IMR-90 (cell line): Measurements from ENCODE around the gene SPHK2. TPM values are rescaled to one million over a fixed set of nuclear protein-coding genes. Genes with fewer than 3 reads are reported as not detected.

ENCODE experiments used
- ATAC-seq: fragments of 200-7000 bp; cut with Tn5 transposase; 2 replicates; pipeline ENCODE4 v1.9.1; 2020; ENCODE audit warnings: low read depth, mild to moderate bottlenecking, moderate library complexity
- BruUV-seq: library from RNA; stranded (reverse); fragments of 400-500 nt; replicated peaks from 2 replicates; lab custom pipeline; 2021; lab: Mats Ljungman, UMichigan
- CTCF ChIA-PET: fragments of 300-600 bp; formaldehyde crosslinking; extraction: SDS; loops from one replicate; lab custom pipeline; 2021; ENCODE audit warnings: antibody characterized with exemption; lab: Yijun Ruan, JAX
- POLR2A ChIA-PET: fragments of 300-600 bp; sonication (Branson Sonifier 250); formaldehyde crosslinking; loops from one replicate; lab custom pipeline; 2022; ENCODE audit warnings: antibody characterized with exemption; ENCODE audit not compliant: unreplicated experiment; lab: Charles Lee
- DNase-seq: peaks from one replicate; pipeline ENCODE4 v3.0.0; 2013
- H2AFZ ChIP-seq: replicated peaks from 2 replicates; pipeline ENCODE3; 2013; ENCODE audit warnings: low read length, mild to moderate bottlenecking; ENCODE audit not compliant: poor library complexity
- H2AK5ac ChIP-seq: 2 replicates; pipeline ENCODE4 v1.6.1; 2013; ENCODE audit warnings: low read depth, low read length, inconsistent platforms
- H2AK9ac ChIP-seq: replicated peaks from 2 replicates; pipeline ENCODE3; 2013; ENCODE audit warnings: mild to moderate bottlenecking, low read depth, low read length, moderate library complexity; ENCODE audit not compliant: poor library complexity
- H2BK120ac ChIP-seq: 2 replicates; pipeline ENCODE4 v1.6.1; 2013; ENCODE audit warnings: low read depth, low read length, inconsistent platforms
- H2BK15ac ChIP-seq: 3 replicates; pipeline ENCODE4 v1.6.1; 2013; ENCODE audit warnings: low read depth, low read length, inconsistent platforms
- H2BK20ac ChIP-seq: 2 replicates; pipeline ENCODE4 v1.6.1; 2013; ENCODE audit warnings: low read depth, mild to moderate bottlenecking, inconsistent platforms, low read length, moderate library complexity
- H2BK5ac ChIP-seq: 2 replicates; pipeline ENCODE4 v1.6.1; 2013; ENCODE audit warnings: mild to moderate bottlenecking, low read depth, low read length, inconsistent platforms; ENCODE audit not compliant: poor library complexity, severe bottlenecking
- H3K14ac ChIP-seq: replicated peaks from 2 replicates; pipeline ENCODE4 v1.6.1; 2013; ENCODE audit warnings: low read depth, low read length, inconsistent platforms
- H3K18ac ChIP-seq: 2 replicates; pipeline ENCODE4 v1.6.1; 2013; ENCODE audit warnings: low read depth, low read length, control low read depth
- H3K23ac ChIP-seq: 2 replicates; pipeline ENCODE4 v1.6.1; 2013; ENCODE audit warnings: low read depth, low read length, inconsistent platforms
- H3K27ac ChIP-seq: 2 replicates; pipeline ENCODE4 v1.5.1; 2013; ENCODE audit warnings: mild to moderate bottlenecking, control low read depth, low read length; ENCODE audit not compliant: insufficient read depth
- H3K27me3 ChIP-seq: 2 replicates; pipeline ENCODE4 v1.6.1; 2013; ENCODE audit warnings: low read length; ENCODE audit not compliant: control insufficient read depth, insufficient read depth
- H3K36me3 ChIP-seq: 2 replicates; pipeline ENCODE4 v1.6.1; 2013; ENCODE audit warnings: low read length, mixed read lengths; ENCODE audit not compliant: control insufficient read depth, insufficient read depth
- H3K4ac ChIP-seq: 2 replicates; pipeline ENCODE4 v1.6.1; 2013; ENCODE audit warnings: low read depth, low read length, inconsistent platforms
- H3K4me1 ChIP-seq: 2 replicates; pipeline ENCODE4 v1.6.1; 2013; ENCODE audit warnings: low read length, mixed read lengths; ENCODE audit not compliant: control insufficient read depth, insufficient read depth
- H3K4me2 ChIP-seq: 2 replicates; pipeline ENCODE4 v1.6.1; 2013; ENCODE audit warnings: low read depth, mild to moderate bottlenecking, control low read depth, low read length, moderate library complexity
- H3K4me3 ChIP-seq: 2 replicates; pipeline ENCODE4 v1.5.1; 2013; ENCODE audit warnings: low read depth, mild to moderate bottlenecking, control low read depth, low read length, moderate library complexity; ENCODE audit not compliant: insufficient read depth
- H3K56ac ChIP-seq: 2 replicates; pipeline ENCODE4 v1.6.1; 2013; ENCODE audit warnings: low read length, inconsistent platforms; ENCODE audit not compliant: insufficient read depth; ENCODE audit errors: extremely low read depth
- H3K79me1 ChIP-seq, 2 experiments: 2 replicates each; pipeline ENCODE4 v1.6.1; 2013; ENCODE audit warnings: low read length in 2 of 2, inconsistent platforms in 1 of 2, low read depth in 1 of 2
- H3K9ac ChIP-seq: 2 replicates; pipeline ENCODE4 v1.6.1; 2013; ENCODE audit warnings: low read depth, low read length, control low read depth
- H3K9me1 ChIP-seq: 2 replicates; pipeline ENCODE4 v1.6.1; 2013; ENCODE audit warnings: low read length, inconsistent platforms; ENCODE audit not compliant: insufficient read depth
- H3K9me3 ChIP-seq: 2 replicates; pipeline ENCODE4 v1.6.1; 2013; ENCODE audit warnings: low read length; ENCODE audit not compliant: control insufficient read depth, insufficient read depth
- H4K20me1 ChIP-seq: 2 replicates; pipeline ENCODE4 v1.6.1; 2013; ENCODE audit warnings: low read length, inconsistent platforms; ENCODE audit not compliant: insufficient read depth
- H4K5ac ChIP-seq: 2 replicates; pipeline ENCODE4 v1.6.1; 2013; ENCODE audit warnings: mild to moderate bottlenecking, low read depth, low read length, control low read depth
- H4K8ac ChIP-seq, 2 experiments: 2 replicates each; pipeline ENCODE4 v1.6.1; 2013; ENCODE audit warnings: low read depth in 2 of 2, low read length in 2 of 2, control low read depth in 1 of 2, inconsistent platforms in 1 of 2
- H4K91ac ChIP-seq: 2 replicates; pipeline ENCODE4 v1.6.1; 2013; ENCODE audit warnings: low read depth, low read length, inconsistent platforms; ENCODE audit not compliant: insufficient read depth
- CEBPB ChIP-seq: IDR thresholded peaks from 2 replicates; pipeline ENCODE4 v1.6.1; 2012; ENCODE audit warnings: low read depth, low read length, improper control_type of control experiment
- CHD1 ChIP-seq: IDR thresholded peaks from 2 replicates; pipeline ENCODE4 v1.6.1; 2012; ENCODE audit warnings: low read depth, low read length, improper control_type of control experiment
- MAFK ChIP-seq: IDR thresholded peaks from 2 replicates; pipeline ENCODE4 v1.6.1; 2012; ENCODE audit warnings: low read depth, low read length, improper control_type of control experiment
- MAZ ChIP-seq: IDR thresholded peaks from 2 replicates; pipeline ENCODE4 v1.6.1; 2012; ENCODE audit warnings: low read depth, mild to moderate bottlenecking, low read length, improper control_type of control experiment, moderate library complexity, borderline replicate concordance
- NFE2L2 ChIP-seq: fragments of 150-350 bp; IDR thresholded peaks from 2 replicates; pipeline ENCODE4 v1.6.1; 2016; ENCODE audit warnings: low read depth, mild to moderate bottlenecking, low read length
- POLR2A ChIP-seq: IDR thresholded peaks from 2 replicates; pipeline ENCODE4 v1.6.1; 2012; ENCODE audit warnings: mild to moderate bottlenecking, low read depth, low read length
- RAD21 ChIP-seq: IDR thresholded peaks from 2 replicates; pipeline ENCODE4 v1.6.1; 2012; ENCODE audit warnings: low read length, improper control_type of control experiment
- RCOR1 ChIP-seq: IDR thresholded peaks from 2 replicates; pipeline ENCODE4 v1.6.1; 2012; ENCODE audit warnings: mild to moderate bottlenecking, low read length, improper control_type of control experiment; ENCODE audit not compliant: insufficient replicate concordance
- RFX5 ChIP-seq: IDR thresholded peaks from 2 replicates; pipeline ENCODE4 v1.8.0; 2012; ENCODE audit warnings: low read depth, mild to moderate bottlenecking, low read length, moderate library complexity
- WGBS, 2 experiments: methylation state at CpG; one replicate each; pipeline versions ENCODE4 v1.1.5 to v1.1.7; 2013; ENCODE audit warnings: missing lambda C conversion rate in 2 of 2; ENCODE audit not compliant: insufficient read length in 1 of 2; ENCODE audit errors: extremely low coverage in 2 of 2; 5-methylcytosine and 5-hydroxymethylcytosine counted together
- dilution Hi-C: fragments of 300-500 bp; cut with HindIII; formaldehyde crosslinking; loops from one replicate; pipeline ENCODE4 v1.14.3; 2018; ENCODE audit warnings: low sequenced_read_pairs; ENCODE audit not compliant: unreplicated experiment
- in situ Hi-C: fragments of 300-500 bp; cut with MboI; formaldehyde crosslinking; loops from 3 replicates; pipeline ENCODE4 v1.14.3; 2019; ENCODE audit warnings: low sequenced_read_pairs, inconsistent platforms, mixed read lengths
- intact Hi-C: fragments of 100-400 bp; cut with micrococcal nuclease; formaldehyde crosslinking; loops from 2 replicates; pipeline ENCODE4 v1.10.0; 2022
- polyA plus RNA-seq, 3 experiments: library from polyadenylated mRNA; depleted of rRNA; stranded (reverse); fragments of >200 nt; gene quantifications; 2 replicates each; pipeline ENCODE4 v1.2.3, GENCODE V29; 2012; ENCODE audit warnings: low replicate concordance in 1 of 3
- total RNA-seq: library from RNA; depleted of rRNA; stranded (reverse); fragments of >200 nt; gene quantifications from 2 replicates; pipeline ENCODE4 v1.2.3, GENCODE V29; 2012
- TF ChIP-seq, protein P1 (sequence below): fragments of 150-350 bp; IDR thresholded peaks from 2 replicates; pipeline ENCODE4 v1.6.1; 2016; ENCODE audit warnings: low read depth, mild to moderate bottlenecking, low read length, moderate library complexity, borderline replicate concordance
- TF ChIP-seq, protein P2 (sequence below): fragments of 150-350 bp; IDR thresholded peaks from 2 replicates; pipeline ENCODE4 v1.6.1; 2017; ENCODE audit warnings: mild to moderate bottlenecking, antibody characterized with exemption, low read length, low read depth

Gene SPHK2
- total and polyA plus RNA-seq, 2 of the 4 experiments (the other 2 are of a cell fraction) = 1.6 to 9.9 TPM

DNA sequence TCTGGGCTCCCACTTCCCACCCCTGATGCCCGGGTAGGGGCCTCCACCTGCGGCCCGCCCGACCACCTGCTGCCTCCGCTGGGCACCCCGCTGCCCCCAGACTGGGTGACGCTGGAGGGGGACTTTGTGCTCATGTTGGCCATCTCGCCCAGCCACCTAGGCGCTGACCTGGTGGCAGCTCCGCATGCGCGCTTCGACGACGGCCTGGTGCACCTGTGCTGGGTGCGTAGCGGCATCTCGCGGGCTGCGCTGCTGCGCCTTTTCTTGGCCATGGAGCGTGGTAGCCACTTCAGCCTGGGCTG lies 9.9 kb downstream of the SPHK2 start:
- no peak overlapping the region for H3K56ac ChIP-seq
- dilution Hi-C loops (no loop called here), intact Hi-C loops (no loop called here), in situ Hi-C loops (no loop called here)
- no peak for DNase-seq
- H3K23ac ChIP-seq = no peak overlapping the region
- H3K4ac ChIP-seq = no peak overlapping the region
- H3K9ac ChIP-seq = no peak overlapping the region
- CTCF ChIA-PET = no interaction called here
- no peaks in the 10 kb centered on the region for H3K9me3 ChIP-seq
- H3K27me3 ChIP-seq = no peaks in the 10 kb centered on the region
- no peak overlapping the region for H3K18ac ChIP-seq
- peaks cover 16% of the 10 kb centered on the region for H3K9me1 ChIP-seq
- no peak overlapping the region for H3K27ac ChIP-seq
- no peak overlapping the region for H4K5ac ChIP-seq
- POLR2A ChIA-PET = no interaction called here
- no peaks in the 10 kb centered on the region for H4K20me1 ChIP-seq
- peak overlapping the region; percentile 24 for H2AFZ ChIP-seq
- H2AK9ac ChIP-seq = no peak overlapping the region
- H2AK5ac ChIP-seq = no peak overlapping the region
- H4K91ac ChIP-seq = no peak overlapping the region
- H2BK5ac ChIP-seq = no peak overlapping the region
- no peak for TF ChIP-seq RAD21
- TF ChIP-seq, protein P1, sequence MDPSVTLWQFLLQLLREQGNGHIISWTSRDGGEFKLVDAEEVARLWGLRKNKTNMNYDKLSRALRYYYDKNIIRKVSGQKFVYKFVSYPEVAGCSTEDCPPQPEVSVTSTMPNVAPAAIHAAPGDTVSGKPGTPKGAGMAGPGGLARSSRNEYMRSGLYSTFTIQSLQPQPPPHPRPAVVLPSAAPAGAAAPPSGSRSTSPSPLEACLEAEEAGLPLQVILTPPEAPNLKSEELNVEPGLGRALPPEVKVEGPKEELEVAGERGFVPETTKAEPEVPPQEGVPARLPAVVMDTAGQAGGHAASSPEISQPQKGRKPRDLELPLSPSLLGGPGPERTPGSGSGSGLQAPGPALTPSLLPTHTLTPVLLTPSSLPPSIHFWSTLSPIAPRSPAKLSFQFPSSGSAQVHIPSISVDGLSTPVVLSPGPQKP = no peak
- no peak for TF ChIP-seq RFX5
- no peak for TF ChIP-seq CEBPB
- no peak for TF ChIP-seq CHD1
- TF ChIP-seq MAFK = no peak
- TF ChIP-seq POLR2A = no peak
- TF ChIP-seq, protein P2, sequence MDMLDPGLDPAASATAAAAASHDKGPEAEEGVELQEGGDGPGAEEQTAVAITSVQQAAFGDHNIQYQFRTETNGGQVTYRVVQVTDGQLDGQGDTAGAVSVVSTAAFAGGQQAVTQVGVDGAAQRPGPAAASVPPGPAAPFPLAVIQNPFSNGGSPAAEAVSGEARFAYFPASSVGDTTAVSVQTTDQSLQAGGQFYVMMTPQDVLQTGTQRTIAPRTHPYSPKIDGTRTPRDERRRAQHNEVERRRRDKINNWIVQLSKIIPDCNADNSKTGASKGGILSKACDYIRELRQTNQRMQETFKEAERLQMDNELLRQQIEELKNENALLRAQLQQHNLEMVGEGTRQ = no peak
- TF ChIP-seq MAZ = no peak
- no peak for TF ChIP-seq NFE2L2
- no peak for TF ChIP-seq RCOR1
- peaks cover 6% of the 10 kb centered on the region; the same call in 1 of the 2 replicates for H3K36me3 ChIP-seq
- H3K79me1 ChIP-seq = peaks cover 4 to 19% of the 10 kb centered on the region in 2 experiments
- no peak overlapping the region for H3K14ac ChIP-seq
- no peak overlapping the region for H3K4me2 ChIP-seq
- no peak overlapping the region for H2BK20ac ChIP-seq
- no peak overlapping the region for H2BK15ac ChIP-seq
- H2BK120ac ChIP-seq = no peak overlapping the region
- BruUV-seq = no TSS peak
- H4K8ac ChIP-seq = no peak overlapping the region
- peaks cover 34% of the 10 kb centered on the region for H3K4me1 ChIP-seq
- WGBS, 2 experiments = 83% methylated on average over 13 of the region's 22 CpGs; no CpG with 5 or more reads in 1 of the 2 experiments
- H3K4me3 ChIP-seq = no peak overlapping the region
- no peak for ATAC-seq
